Effector memory CD4-positive, alpha-beta T cell (primary cell): Measurements from ENCODE around the gene PDCD6IP.

ENCODE experiments used
- DNase-seq, 3 donors: peaks; one replicate each; pipeline ENCODE4 v3.0.0-alpha.2; 2020
- H3K27ac ChIP-seq: 2 replicates; pipeline ENCODE4 v1.7.0; 2013; ENCODE audit warnings: mild to moderate bottlenecking, low read length, moderate library complexity; ENCODE audit not compliant: insufficient read depth, poor library complexity, severe bottlenecking
- H3K27me3 ChIP-seq: replicated peaks from 2 replicates; pipeline ENCODE4 v1.7.0; 2013; ENCODE audit warnings: mild to moderate bottlenecking, low read length; ENCODE audit not compliant: insufficient read depth, control insufficient read depth, poor library complexity, severe bottlenecking
- H3K36me3 ChIP-seq: 2 replicates; pipeline ENCODE4 v1.7.0; 2013; ENCODE audit warnings: mild to moderate bottlenecking, low read length, moderate library complexity; ENCODE audit not compliant: control insufficient read depth, insufficient read depth
- H3K4me1 ChIP-seq: 2 replicates; pipeline ENCODE4 v1.7.0; 2013; ENCODE audit warnings: low read length, mild to moderate bottlenecking; ENCODE audit not compliant: control insufficient read depth, insufficient read depth, poor library complexity, severe bottlenecking
- H3K4me3 ChIP-seq: 2 replicates; pipeline ENCODE4 v1.7.0; 2013; ENCODE audit warnings: low read length, low read depth, mild to moderate bottlenecking; ENCODE audit not compliant: insufficient read depth, poor library complexity, severe bottlenecking
- H3K9me3 ChIP-seq: 2 replicates; pipeline ENCODE4 v1.7.0; 2013; ENCODE audit warnings: mild to moderate bottlenecking, low read length, moderate library complexity; ENCODE audit not compliant: control insufficient read depth

PDCD6IP gene

GRCh38 chr3:33901862-33902563, 103.6 kb downstream of the PDCD6IP start:
- H3K27ac ChIP-seq: no peak overlapping the region

DNA sequence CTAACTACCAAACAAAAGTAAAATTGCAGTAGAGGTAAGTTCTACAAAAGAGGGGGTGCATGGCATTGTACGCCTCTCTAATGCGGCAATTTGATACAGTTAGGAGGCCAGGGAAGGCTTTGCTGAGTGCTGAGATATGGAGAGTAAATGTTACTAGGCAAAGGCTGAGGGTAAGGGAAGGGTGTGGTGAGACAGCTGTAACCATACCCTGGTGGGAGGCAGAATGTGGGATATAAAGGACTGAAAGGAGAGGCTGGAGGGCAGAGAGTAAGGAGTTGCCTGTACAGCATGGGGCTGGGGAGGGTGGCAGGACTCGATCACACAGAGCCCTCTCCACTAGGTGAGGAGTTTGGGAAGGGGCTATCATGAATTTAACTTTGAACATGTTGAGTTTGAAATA, 106.3 kb downstream of the PDCD6IP start:
- Histone ChIP-seq H3K27me3 (no peaks in the 10 kb centered on the region), H3K36me3 (no peaks in the 10 kb centered on the region), H3K4me1 (no peaks in the 10 kb centered on the region), H3K9me3 (no peaks in the 10 kb centered on the region), H3K27ac (no peak overlapping the region), H3K4me3 (no peak overlapping the region)
- DNase-seq: no peak

More at GRCh38 chr3:33901862-33902563, 103.6 kb downstream of the PDCD6IP start:
- H3K9me3 ChIP-seq: no peaks in the 10 kb centered on the region
- no peak overlapping the region for H3K4me3 ChIP-seq
- no peak for DNase-seq
- H3K27me3 ChIP-seq: no peaks in the 10 kb centered on the region
- H3K36me3 ChIP-seq: no peaks in the 10 kb centered on the region
- H3K4me1 ChIP-seq: no peaks in the 10 kb centered on the region

DNA sequence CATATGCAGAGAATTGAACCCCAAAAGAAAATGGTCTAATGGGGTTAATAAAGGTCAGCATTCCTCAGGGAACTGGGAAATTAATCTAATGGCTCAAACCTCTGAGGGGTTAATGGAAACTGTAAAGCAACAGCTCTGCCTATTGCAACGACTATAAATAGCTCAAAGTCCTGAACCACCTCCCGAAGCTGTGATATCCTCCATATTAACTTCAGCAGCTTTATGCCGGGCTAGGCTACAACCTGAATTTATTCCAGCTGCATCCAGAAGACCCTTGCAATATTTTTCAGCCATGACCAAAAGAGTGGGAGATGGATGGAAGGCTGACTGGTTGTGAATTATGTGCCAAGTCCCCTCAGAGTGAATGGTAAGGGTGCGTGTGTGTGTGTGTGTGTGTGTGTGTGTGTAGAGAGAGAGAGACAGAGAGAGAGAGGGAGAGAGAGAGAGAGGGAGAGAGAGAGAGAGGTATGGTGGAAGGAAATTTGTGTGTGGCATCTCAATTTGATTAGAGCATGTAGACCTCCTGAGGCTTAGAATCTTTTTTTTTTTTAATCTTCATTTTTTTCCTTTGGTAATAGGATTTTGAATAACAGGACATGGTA, 109.9 kb downstream of the PDCD6IP start:
- no peak overlapping the region for H3K4me3 ChIP-seq
- no peak overlapping the region for H3K27ac ChIP-seq
- no peak for DNase-seq
- H3K27me3 ChIP-seq: no peaks in the 10 kb centered on the region
- H3K36me3 ChIP-seq: no peaks in the 10 kb centered on the region
- no peaks in the 10 kb centered on the region for H3K4me1 ChIP-seq
- no peaks in the 10 kb centered on the region for H3K9me3 ChIP-seq

DNA sequence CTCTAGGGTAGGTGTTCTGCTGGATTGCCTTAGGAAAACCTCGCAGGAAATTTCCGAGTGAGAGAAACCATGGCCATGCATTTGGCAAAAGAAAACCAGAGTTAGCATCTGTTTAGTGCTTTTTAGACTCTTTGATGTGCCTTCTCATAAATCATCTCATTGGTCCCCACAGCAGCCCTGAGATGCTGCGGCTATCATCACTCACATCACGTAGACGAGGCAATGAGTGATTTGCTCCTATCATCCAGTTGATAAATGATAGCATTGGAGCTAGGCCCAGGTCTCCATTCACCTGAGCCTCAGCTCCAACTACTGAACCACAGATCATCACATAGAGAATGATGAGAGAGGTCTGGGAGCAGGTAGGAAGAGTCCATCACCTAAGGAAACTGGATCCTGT, 111.1 kb downstream of the PDCD6IP start:
- no peak overlapping the region for H3K4me3 ChIP-seq
- no peaks in the 10 kb centered on the region for H3K27me3 ChIP-seq
- no peaks in the 10 kb centered on the region for H3K9me3 ChIP-seq
- no peaks in the 10 kb centered on the region for H3K36me3 ChIP-seq
- DNase-seq: no peak
- no peaks in the 10 kb centered on the region for H3K4me1 ChIP-seq
- no peak overlapping the region for H3K27ac ChIP-seq

GRCh38 chr3:33910031-33910430, 111.6 kb downstream of the PDCD6IP start:
- H3K9me3 ChIP-seq: no peaks in the 10 kb centered on the region
- H3K4me3 ChIP-seq: no peak overlapping the region
- DNase-seq: no peak
- H3K36me3 ChIP-seq: no peaks in the 10 kb centered on the region
- H3K4me1 ChIP-seq: no peaks in the 10 kb centered on the region
- no peak overlapping the region for H3K27ac ChIP-seq
- no peaks in the 10 kb centered on the region for H3K27me3 ChIP-seq

DNA sequence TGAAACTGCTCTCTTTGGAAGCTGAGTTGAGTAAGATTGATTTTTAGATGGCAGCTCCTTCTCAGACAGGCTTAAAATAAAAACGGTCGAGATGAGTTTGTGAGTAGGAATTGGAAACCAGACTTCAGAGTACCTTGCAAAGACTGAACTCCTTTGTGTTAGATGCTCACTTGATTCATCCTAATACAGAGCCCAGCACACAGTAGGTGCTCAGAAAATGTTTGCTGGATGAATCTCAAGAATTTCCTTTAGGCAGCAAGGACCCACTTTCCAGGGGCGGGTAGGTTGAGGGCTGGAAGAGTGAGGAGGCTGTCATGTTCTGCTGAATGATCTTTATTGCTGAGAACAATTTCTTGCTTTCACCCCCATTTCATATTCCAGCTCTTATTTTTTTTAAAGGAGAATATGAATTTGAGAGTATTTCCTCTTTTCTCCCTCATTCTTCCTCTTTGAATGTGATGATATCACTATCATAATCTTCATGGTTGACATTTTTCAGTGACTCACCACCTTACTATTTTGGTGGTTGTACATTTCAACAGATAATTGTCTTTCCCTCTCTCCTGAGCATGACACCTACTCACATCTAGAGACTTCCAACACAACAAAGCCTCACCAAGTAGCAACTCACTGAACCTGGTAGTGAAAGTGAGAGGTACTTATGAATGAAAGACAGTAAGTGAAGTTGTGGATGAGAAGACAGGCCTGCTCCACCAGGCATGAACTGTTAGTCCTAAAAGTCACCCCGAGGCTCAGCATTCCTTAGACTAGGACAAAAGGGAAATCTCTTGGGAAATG, 113.3 kb downstream of the PDCD6IP start:
- no peak overlapping the region for H3K27ac ChIP-seq
- no peaks in the 10 kb centered on the region for H3K36me3 ChIP-seq
- no peaks in the 10 kb centered on the region for H3K27me3 ChIP-seq
- DNase-seq: no peak
- H3K4me1 ChIP-seq: no peaks in the 10 kb centered on the region
- no peak overlapping the region for H3K4me3 ChIP-seq
- H3K9me3 ChIP-seq: no peaks in the 10 kb centered on the region

GRCh38 chr3:33914212-33914611, 115.8 kb downstream of the PDCD6IP start:
- no peak overlapping the region for H3K27ac ChIP-seq
- no peaks in the 10 kb centered on the region for H3K4me1 ChIP-seq
- no peak overlapping the region for H3K4me3 ChIP-seq
- H3K36me3 ChIP-seq: no peaks in the 10 kb centered on the region
- no peaks in the 10 kb centered on the region for H3K27me3 ChIP-seq
- DNase-seq: no peak
- no peaks in the 10 kb centered on the region for H3K9me3 ChIP-seq

DNA sequence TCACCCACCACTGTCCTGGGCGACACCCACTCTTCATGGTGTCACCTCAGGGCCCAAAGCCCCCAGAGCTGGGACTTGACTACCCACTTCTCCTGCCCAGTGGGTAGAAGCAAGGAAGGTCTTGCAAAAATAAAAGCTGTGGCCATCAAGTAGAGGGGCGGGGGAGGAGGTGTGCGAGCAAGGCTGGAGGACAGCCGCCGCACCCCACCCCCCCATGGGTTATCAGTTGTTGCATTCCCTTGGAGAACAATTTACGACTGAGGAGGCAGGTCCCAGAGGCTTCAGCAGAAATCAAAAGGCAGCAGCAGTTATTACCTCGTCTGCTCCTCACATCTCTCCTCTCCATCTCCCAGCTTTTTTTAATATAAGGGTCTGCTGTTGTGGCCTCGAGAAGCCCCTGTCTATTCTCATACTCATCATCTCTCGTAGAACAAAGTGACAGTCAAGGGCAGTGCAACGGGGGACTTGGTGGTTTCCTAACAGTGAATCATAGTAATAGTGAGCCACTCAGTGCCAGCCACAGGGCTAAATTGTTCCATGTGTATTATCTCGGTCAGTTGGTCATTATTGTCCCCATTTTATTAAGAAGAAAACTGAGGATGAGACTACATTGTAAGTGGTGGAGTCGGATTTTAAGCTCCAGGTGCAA, 116.4 kb downstream of the PDCD6IP start:
- Histone ChIP-seq H3K36me3 (no peaks in the 10 kb centered on the region), H3K4me1 (no peaks in the 10 kb centered on the region), H3K4me3 (no peak overlapping the region), H3K27ac (no peak overlapping the region), H3K9me3 (no peaks in the 10 kb centered on the region), H3K27me3 (no peaks in the 10 kb centered on the region)
- DNase-seq: no peak

DNA sequence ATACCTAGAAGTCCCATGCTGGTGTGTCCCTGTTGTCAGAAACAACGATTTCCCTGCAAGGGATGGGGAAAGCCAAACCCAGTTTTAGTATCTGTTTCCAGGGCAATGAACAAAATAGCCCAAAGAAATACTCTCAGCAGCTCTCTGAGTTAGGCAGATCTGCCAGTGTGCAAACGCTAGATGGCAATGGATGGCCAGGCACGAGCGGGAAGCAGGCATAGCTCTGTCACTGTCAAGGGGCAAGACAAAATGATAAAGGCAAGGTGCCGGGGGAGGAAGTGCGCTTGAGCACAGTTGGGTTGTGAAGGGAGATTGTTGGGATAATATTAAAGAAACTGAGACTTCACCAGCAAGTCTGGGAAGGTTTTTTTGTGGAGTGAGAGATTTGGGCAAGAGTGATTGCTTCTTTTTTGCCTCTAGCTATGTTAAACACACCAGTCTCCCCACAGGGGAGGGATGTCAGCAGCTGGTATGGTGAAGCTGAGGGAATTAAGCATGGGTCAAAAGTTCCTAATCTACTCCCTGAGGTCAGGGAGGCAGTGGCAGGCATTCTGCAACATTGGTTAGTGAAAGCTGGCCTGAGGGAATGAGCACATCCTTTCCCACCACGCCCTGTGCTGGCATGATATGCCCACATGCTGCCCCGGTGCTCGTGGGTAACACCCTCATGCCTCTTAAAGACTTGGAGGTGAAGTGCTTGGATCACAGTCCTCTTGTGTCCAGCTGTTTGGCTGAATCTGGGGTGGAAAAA, 117.5 kb downstream of the PDCD6IP start:
- no peaks in the 10 kb centered on the region for H3K9me3 ChIP-seq
- H3K27ac ChIP-seq: no peak overlapping the region
- H3K36me3 ChIP-seq: no peaks in the 10 kb centered on the region
- no peaks in the 10 kb centered on the region for H3K27me3 ChIP-seq
- DNase-seq: no peak
- no peak overlapping the region for H3K4me3 ChIP-seq
- no peaks in the 10 kb centered on the region for H3K4me1 ChIP-seq
